ENCODE data around the gene TMEM266. TPM values are rescaled to one million over a fixed set of nuclear protein-coding genes. Genes with fewer than 3 reads are reported as not detected.

The TMEM266 gene
- total and polyA plus RNA-seq, 2 of the 4 experiments (the other 2 are of a cell fraction), result not detected

DNA sequence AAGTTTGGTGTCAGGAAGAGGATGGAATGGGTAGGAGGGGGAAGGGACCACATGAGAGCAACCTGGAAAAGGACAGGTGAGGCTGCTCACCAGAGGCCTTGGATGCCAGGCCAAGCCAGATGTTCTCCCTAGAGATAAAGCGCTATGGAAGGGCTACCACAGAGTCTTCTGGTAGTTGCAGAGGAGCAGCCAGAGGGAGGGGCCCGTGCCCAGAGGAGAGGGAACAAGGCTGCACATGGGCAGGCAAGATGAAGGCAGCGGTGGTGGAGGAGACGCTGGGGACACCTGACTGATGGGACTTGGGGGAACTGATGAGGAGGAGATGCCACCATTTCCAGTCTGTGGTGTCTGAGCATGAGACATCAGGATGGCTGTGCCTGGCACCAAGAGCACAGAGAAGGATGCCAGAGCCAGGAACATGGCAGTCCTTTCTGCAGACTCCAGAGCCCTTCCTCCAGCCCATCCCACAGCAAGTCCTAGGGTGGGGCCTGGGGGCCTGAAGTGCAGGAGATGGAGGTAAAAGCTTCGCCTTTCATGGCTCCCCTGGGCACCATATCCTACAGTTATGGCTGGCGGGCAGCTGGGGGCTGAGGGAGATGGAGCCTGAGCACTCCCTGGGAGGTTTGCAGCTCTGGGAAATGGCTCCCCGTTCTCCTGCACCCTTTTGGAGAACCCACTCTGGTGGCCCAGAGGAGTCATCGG is 148.4 kb downstream of the TMEM266 start:
- H3K27me3 ChIP-seq (ENCODE audit: control insufficient read depth, insufficient read depth, low read length), result no peaks in the 10 kb centered on the region
- no peak overlapping the region for H2AK5ac ChIP-seq (ENCODE audit: low read depth, low read length)
- no peak for ATAC-seq (ENCODE audit: low read depth)
- dilution Hi-C loops (cut with HindIII; ENCODE audit: low sequenced_read_pairs, unreplicated experiment), result no loop called here
- no peak overlapping the region for H3K27ac ChIP-seq (ENCODE audit: insufficient read depth, low read length)
- no peak overlapping the region for H2BK20ac ChIP-seq (ENCODE audit: low read depth, low read length)
- no peaks in the 10 kb centered on the region; the same call in 1 of the 2 replicates for H4K20me1 ChIP-seq (ENCODE audit: insufficient read depth, low read length)
- no peak overlapping the region for H2AFZ ChIP-seq (replicated peaks; ENCODE audit: low read length, poor library complexity)
- intact Hi-C loops (cut with micrococcal nuclease), result no loop called here
- H2AK9ac ChIP-seq (replicated peaks; ENCODE audit: low read depth, low read length, poor library complexity), result no peak overlapping the region
- H2BK5ac ChIP-seq (ENCODE audit: low read depth, low read length, poor library complexity, severe bottlenecking), result no peak overlapping the region
- no peaks in the 10 kb centered on the region for H3K4me1 ChIP-seq (ENCODE audit: control insufficient read depth, insufficient read depth, low read length)
- no TSS peak for BruUV-seq (replicated peaks)
- no peak overlapping the region for H3K4me2 ChIP-seq (ENCODE audit: low read depth, low read length)
- in situ Hi-C loops (cut with MboI; ENCODE audit: low sequenced_read_pairs), result no loop called here
- no peak overlapping the region for H3K14ac ChIP-seq (replicated peaks; ENCODE audit: low read depth, low read length)
- no peak overlapping the region for H3K23ac ChIP-seq (ENCODE audit: low read depth, low read length)
- no peak overlapping the region for H3K4me3 ChIP-seq (ENCODE audit: insufficient read depth, low read depth, low read length)
- H3K18ac ChIP-seq (ENCODE audit: low read depth, low read length), result no peak overlapping the region
- no peak overlapping the region for H3K9ac ChIP-seq (ENCODE audit: low read depth, low read length)
- H2BK15ac ChIP-seq (ENCODE audit: low read depth, low read length), result no peak overlapping the region
- no peak overlapping the region for H3K56ac ChIP-seq (ENCODE audit: extremely low read depth, insufficient read depth, low read length)
- no peak overlapping the region for H3K4ac ChIP-seq (ENCODE audit: low read depth, low read length)
- H3K9me1 ChIP-seq (ENCODE audit: insufficient read depth, low read length), result peaks cover 4% of the 10 kb centered on the region; the same call in 1 of the 2 replicates
- H4K5ac ChIP-seq (ENCODE audit: low read depth, low read length), result no peak overlapping the region
- DNase-seq, result no peak
- no peak for TF ChIP-seq MXI1 (IDR thresholded peaks at IDR 0.05; ENCODE audit: borderline replicate concordance, low read depth, low read length)
- no peak for TF ChIP-seq BHLHE40 (IDR thresholded peaks at IDR 0.05; ENCODE audit: low read depth, low read length)
- TF ChIP-seq FOS (IDR thresholded peaks at IDR 0.05; ENCODE audit: low read depth, low read length), result no peak
- TF ChIP-seq MAZ (IDR thresholded peaks at IDR 0.05; ENCODE audit: borderline replicate concordance, low read depth, low read length), result no peak
- TF ChIP-seq, protein P1, sequence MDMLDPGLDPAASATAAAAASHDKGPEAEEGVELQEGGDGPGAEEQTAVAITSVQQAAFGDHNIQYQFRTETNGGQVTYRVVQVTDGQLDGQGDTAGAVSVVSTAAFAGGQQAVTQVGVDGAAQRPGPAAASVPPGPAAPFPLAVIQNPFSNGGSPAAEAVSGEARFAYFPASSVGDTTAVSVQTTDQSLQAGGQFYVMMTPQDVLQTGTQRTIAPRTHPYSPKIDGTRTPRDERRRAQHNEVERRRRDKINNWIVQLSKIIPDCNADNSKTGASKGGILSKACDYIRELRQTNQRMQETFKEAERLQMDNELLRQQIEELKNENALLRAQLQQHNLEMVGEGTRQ (IDR thresholded peaks at IDR 0.05; ENCODE audit: low read depth, low read length), result no peak
- TF ChIP-seq, protein P2, sequence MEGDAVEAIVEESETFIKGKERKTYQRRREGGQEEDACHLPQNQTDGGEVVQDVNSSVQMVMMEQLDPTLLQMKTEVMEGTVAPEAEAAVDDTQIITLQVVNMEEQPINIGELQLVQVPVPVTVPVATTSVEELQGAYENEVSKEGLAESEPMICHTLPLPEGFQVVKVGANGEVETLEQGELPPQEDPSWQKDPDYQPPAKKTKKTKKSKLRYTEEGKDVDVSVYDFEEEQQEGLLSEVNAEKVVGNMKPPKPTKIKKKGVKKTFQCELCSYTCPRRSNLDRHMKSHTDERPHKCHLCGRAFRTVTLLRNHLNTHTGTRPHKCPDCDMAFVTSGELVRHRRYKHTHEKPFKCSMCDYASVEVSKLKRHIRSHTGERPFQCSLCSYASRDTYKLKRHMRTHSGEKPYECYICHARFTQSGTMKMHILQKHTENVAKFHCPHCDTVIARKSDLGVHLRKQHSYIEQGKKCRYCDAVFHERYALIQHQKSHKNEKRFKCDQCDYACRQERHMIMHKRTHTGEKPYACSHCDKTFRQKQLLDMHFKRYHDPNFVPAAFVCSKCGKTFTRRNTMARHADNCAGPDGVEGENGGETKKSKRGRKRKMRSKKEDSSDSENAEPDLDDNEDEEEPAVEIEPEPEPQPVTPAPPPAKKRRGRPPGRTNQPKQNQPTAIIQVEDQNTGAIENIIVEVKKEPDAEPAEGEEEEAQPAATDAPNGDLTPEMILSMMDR (conservative IDR thresholded peaks at IDR 0.05; ENCODE audit: low read depth, low read length), result no peak
- TF ChIP-seq NFE2L2 (IDR thresholded peaks at IDR 0.05; ENCODE audit: low read depth, low read length), result no peak
- TF ChIP-seq POLR2A (IDR thresholded peaks at IDR 0.05; ENCODE audit: low read depth, low read length), result no peak
- TF ChIP-seq MAFK (IDR thresholded peaks at IDR 0.05; ENCODE audit: low read depth, low read length), result no peak
- no peak for TF ChIP-seq RFX5 (IDR thresholded peaks at IDR 0.05; ENCODE audit: low read depth, low read length)
- TF ChIP-seq CEBPB (IDR thresholded peaks at IDR 0.05; ENCODE audit: low read depth, low read length), result no peak
- no peak for TF ChIP-seq CHD1 (IDR thresholded peaks at IDR 0.05; ENCODE audit: low read depth, low read length)
- TF ChIP-seq RAD21 (IDR thresholded peaks at IDR 0.05; ENCODE audit: low read length), result no peak
- no peak for TF ChIP-seq RCOR1 (IDR thresholded peaks at IDR 0.05; ENCODE audit: insufficient replicate concordance, low read length)
- peaks cover 16% of the 10 kb centered on the region for H3K36me3 ChIP-seq (ENCODE audit: control insufficient read depth, insufficient read depth, low read length)
- no peak overlapping the region for H2BK120ac ChIP-seq (ENCODE audit: low read depth, low read length)
- ChIA-PET CTCF (no interaction called here), POLR2A (ENCODE audit: unreplicated experiment) (no interaction called here)
- no peak overlapping the region for H4K91ac ChIP-seq (ENCODE audit: insufficient read depth, low read depth, low read length)
- H3K9me3 ChIP-seq (ENCODE audit: control insufficient read depth, insufficient read depth, low read length), result no peaks in the 10 kb centered on the region
- H4K8ac ChIP-seq (ENCODE audit: low read depth in 2 of 2, low read length in 2 of 2), result no peak overlapping the region
- WGBS, 2 experiments (ENCODE audit: extremely low coverage in 2 of 2, insufficient read length in 1 of 2), result no CpG with 5 or more reads among the region's 8 CpGs
- H3K79me1 ChIP-seq (ENCODE audit: low read depth in 1 of 2, low read length in 2 of 2), result peaks cover 0 to 6% of the 10 kb centered on the region in 2 experiments; a peak in 1 of 4 replicates
